Fibroblast of peridontal ligament (primary cell): ENCODE measurements around the gene MMP28.
"Not testable (repeated sequence)": the region's sequence is repeated elsewhere in the genome, so short reads cannot be mapped to it uniquely, and the experiment has no call there.

Source experiments
- DNase-seq: peaks from one replicate; pipeline ENCODE4 v3.0.0-alpha.2; 2010; ENCODE audit errors: extremely low read depth

The MMP28 gene

DNA sequence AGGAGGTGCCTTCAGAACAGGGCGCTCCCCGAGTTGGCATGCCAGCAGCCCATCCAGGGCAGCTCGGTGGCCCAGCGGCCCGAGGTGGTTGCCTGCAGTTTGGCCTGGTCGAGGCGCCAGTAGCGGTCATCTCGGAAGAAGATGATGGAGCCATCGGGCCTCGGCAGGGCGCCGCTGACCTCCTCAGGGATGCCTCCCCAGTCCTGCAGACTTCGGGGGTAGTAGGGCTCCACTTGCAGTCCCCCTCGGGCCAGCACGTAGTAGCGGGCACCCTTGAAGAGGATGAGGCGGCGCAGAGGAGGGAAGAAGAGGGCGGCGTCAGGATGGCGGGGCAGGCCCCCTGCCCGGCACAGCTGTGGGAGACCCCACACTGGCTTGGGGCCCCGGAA, 29.0 kb downstream of the MMP28 start:
- DNase-seq: no peak

GRCh38 chr17:35765756-35766488, 29.5 kb downstream of the MMP28 start:
- DNase-seq: no peak

GRCh38 chr17:35765086-35765710, 30.2 kb downstream of the MMP28 start:
- DNase-seq: no peak

GRCh38 chr17:35764123-35764991, 31.1 kb downstream of the MMP28 start:
- peak; percentile 66 for DNase-seq

DNA sequence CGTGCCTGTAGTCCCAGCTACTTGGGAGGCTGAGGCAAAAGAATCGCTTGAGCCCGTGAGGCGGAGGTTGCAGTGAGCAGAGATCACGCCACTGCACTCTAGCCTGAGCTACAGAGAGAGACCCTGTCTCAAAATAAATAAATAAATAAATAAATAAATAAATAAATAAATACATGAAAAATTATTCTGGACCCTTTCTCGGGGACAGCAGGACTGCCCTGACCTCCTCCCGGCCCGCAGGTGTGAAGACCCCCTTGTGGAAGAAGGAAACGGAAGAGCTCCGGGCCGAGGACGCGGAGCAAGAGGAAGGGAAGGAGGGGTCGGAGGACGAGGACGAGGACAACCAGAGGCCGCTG, 31.7 kb downstream of the MMP28 start:
- DNase-seq: no peak

GRCh38 chr17:35761601-35762000, 33.8 kb downstream of the MMP28 start:
- no peak for DNase-seq

GRCh38 chr17:35760587-35760986, 34.9 kb downstream of the MMP28 start, which contains the start of gene C17orf50:
TSS of gene C17orf50 (plus strand) at chr17:35760887. CDS start at chr17:35760942, 55 bp downstream.
- DNase-seq: no peak

DNA sequence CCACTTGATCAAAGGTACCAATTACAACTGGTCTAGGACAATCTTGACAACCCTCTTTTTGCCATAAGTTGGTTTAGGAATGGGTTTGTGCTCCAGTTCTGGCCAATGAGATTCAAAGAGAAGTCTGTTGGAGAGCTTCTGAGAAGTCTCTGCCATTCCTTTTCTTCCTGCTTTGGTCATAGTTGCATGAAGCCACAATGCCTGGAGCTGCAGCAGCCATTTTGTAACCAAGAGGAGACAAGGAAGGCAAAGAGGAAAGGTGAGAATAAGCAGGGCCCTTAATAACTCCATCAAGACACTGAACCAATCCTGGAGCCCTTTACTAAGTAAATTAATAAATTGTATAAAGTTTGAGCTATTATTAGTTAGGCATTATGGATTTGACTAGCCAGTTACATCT, 38.2 kb downstream of the MMP28 start:
- DNase-seq: no peak

DNA sequence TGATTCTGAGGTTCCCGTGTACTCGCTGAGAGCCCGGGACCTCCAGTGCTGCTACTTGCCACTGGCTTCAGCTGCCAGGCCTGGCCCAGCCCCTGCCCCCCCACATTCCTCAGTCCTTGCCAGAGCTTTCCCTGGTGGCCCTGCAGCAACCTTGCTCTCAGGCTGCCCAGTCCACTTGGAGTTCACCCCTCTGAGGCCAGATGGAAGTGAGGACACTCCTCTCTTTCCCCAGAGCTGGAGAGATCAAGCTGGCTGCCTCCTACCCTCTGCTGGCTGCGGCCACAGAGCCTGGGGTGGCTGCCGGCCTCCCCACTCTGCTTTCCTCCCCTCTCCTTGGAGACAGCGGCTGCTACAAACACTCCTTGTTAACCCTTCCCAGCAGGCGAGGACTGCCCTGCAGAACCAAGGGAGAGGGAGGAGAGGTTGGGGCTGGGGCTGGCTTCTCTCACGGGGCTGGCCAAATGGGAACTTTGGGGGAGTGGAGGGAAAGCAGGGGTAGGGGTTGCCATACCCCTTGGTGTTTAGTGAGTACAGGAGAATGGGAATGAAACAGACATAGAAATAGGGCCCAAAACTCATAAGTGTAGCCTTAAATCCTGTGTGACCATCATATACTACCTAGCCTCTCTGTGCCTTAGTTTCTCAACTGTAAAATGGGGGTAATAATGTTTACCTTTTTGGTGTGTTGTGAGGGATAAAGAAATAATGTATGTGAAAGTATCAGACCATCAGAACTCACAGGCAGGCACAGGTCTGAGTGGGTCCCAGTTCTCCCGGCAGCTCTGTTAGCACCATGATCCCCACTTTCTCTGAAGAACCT, 42.3 kb downstream of the MMP28 start, which contains the start of gene GAS2L2:
GAS2L2 (minus strand) TSS at position 295 of the 820 bp plus-strand sequence. CDS start 389 bp downstream, outside the sequence.
- DNase-seq: no peak

DNA sequence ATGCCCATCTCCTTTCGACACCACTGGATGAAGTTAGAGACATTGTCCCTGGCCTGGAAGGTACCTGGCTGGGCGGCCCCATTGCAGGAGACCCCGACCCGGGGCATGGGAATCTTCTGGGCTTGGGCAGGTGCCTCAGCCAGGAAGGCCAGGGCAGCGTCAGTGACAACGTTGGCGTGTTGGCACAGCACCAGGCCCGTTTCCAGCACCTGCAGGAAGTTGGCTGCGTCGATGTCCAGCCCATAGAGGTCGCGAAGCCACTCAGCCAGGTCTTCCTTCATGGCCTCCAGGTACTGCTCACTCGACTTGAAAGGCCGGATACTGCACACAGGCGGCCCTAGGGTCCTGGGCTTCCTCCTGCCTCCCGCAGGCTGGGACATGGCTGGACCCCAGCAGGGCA, 43.0 kb downstream of the MMP28 start:
- no peak for DNase-seq

GRCh38 chr17:35751541-35751940, 43.9 kb downstream of the MMP28 start:
- DNase-seq: not testable (repeated sequence)

- no peak for DNase-seq
Observed at GRCh38 chr17:35750526-35751395, 44.7 kb downstream of the MMP28 start.

DNA sequence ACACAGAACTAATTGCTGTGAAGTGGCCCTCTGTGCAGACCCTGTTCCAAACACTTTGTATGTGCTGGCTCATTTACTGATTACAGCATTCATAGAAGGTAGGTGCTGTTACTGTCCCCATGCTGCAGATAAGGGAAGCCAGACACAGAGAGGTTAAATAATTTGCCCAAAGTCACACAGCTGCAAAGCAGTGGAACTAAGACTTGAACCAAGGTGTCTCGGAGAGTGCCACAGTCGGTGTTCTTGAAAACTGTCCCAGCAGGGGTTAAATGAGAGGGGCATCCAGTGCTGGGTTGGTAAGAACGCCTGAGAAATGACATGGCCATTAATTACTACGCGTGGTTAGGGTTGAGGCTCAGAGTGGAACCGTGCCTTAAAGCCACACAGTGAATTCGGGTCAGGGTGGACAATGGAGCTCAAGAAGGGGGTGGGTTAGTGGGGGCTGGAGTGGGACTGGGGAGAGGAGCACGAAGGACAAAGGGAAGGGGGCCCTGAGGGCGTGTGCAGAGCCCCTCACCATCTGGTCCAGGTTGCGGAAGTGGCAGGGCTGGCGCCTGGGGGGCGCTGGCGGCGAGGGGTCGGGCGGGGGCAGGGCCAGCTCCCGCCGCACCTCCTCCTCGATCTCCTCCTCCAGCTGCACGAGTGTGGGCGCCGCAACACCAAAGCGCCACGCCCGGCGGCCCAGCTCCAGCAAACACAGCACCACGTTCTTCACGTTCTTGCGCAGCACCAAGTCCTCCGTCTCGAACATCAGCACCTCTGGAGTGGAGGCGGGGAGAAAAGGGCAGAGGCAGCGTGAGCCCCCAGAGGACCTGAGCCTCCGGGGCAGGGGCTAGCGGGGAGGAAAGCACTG, 45.7 kb downstream of the MMP28 start:
- DNase-seq: no peak

GRCh38 chr17:35748979-35749378, 46.5 kb downstream of the MMP28 start:
- DNase-seq: no peak

DNA sequence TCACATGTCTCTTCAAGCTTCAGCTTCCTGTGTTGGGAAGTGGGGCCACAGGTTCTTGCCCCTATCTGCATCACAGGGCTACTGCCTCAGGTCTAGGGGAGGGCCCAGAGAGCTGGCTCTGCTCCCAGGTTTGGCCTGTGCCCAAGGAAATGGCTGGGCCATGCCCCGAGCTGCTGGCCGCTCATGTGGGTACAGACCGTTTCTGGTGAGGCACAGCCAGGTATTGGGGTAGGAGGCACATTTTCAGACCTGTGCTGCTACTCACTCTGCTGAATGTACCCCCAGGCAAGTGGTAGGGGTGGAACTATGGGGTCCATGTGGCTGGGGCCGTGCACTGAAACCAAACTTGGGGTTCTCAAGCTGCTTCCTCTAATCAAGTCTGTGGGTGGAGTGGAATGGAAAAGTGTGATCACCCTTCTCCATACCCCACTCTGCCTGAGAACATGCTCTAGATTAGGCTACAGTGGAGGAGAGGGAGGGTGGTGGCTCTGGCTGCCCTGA, 47.0 kb downstream of the MMP28 start:
- DNase-seq: no peak

- DNase-seq: peak; percentile 82
Observed at GRCh38 chr17:35747540-35748017, 47.9 kb downstream of the MMP28 start.

GRCh38 chr17:35745749-35746320, 49.6 kb downstream of the MMP28 start:
- no peak for DNase-seq

GRCh38 chr17:35745246-35745645, 50.2 kb downstream of the MMP28 start:
- no peak for DNase-seq

- no peak for DNase-seq
Observed at GRCh38 chr17:35744830-35745229, 50.6 kb downstream of the MMP28 start.
